Stimulated activated CD4-positive, alpha-beta T cell treated with anti-CD3 and anti-CD28 coated beads, Interleukin-4, amount 100 ng/mL, for 4 hours (primary cell): Measurements from ENCODE around the gene C1orf198.

ENCODE experiments used
- DNase-seq, 2 experiments: peaks; one replicate each; pipeline ENCODE4 v3.0.0-alpha.2; 2020

C1orf198 gene

GRCh38 chr1:230828421-230828820, 39.9 kb downstream of the C1orf198 start:
- no peak for DNase-seq

- DNase-seq, result no peak
Measured at GRCh38 chr1:230827801-230828200, 40.5 kb downstream of the C1orf198 start.

GRCh38 chr1:230827081-230827681, 41.1 kb downstream of the C1orf198 start:
- no peak for DNase-seq

- DNase-seq, result no peak
Measured at GRCh38 chr1:230826166-230826875, 42.0 kb downstream of the C1orf198 start.

GRCh38 chr1:230825761-230826160, 42.6 kb downstream of the C1orf198 start:
- no peak for DNase-seq

- DNase-seq, result no peak
Measured at GRCh38 chr1:230824919-230825721, 43.2 kb downstream of the C1orf198 start.

GRCh38 chr1:230824551-230824918, 43.8 kb downstream of the C1orf198 start:
- no peak for DNase-seq

- DNase-seq, result no peak
Measured at GRCh38 chr1:230823931-230824381, 44.4 kb downstream of the C1orf198 start.

- DNase-seq, result no peak
Measured at GRCh38 chr1:230823426-230823825, 44.9 kb downstream of the C1orf198 start.

- DNase-seq, result no peak
Measured at GRCh38 chr1:230822092-230822581, 46.2 kb downstream of the C1orf198 start.

- DNase-seq, result no peak
Measured at GRCh38 chr1:230821346-230821745, 47.0 kb downstream of the C1orf198 start.

- DNase-seq, result no peak
Measured at GRCh38 chr1:230820568-230820967, 47.8 kb downstream of the C1orf198 start.

- no peak for DNase-seq
Measured at GRCh38 chr1:230819976-230820375, 48.3 kb downstream of the C1orf198 start.

GRCh38 chr1:230818901-230819300, 49.4 kb downstream of the C1orf198 start:
- no peak for DNase-seq

GRCh38 chr1:230818367-230818766, 50.0 kb downstream of the C1orf198 start:
- DNase-seq, result no peak

- no peak for DNase-seq
Measured at GRCh38 chr1:230816018-230816417, 52.3 kb downstream of the C1orf198 start.

GRCh38 chr1:230814949-230815692, 53.2 kb downstream of the C1orf198 start:
- no peak for DNase-seq

GRCh38 chr1:230812568-230812967, 55.8 kb downstream of the C1orf198 start:
- no peak for DNase-seq

- no peak for DNase-seq
Measured at GRCh38 chr1:230809256-230809990, 58.9 kb downstream of the C1orf198 start.

GRCh38 chr1:230808281-230808872, 59.9 kb downstream of the C1orf198 start:
- no peak for DNase-seq

GRCh38 chr1:230807561-230808280, 60.6 kb downstream of the C1orf198 start:
- DNase-seq, result no peak
